GM18519 (cell line): Measurements from ENCODE around the gene PLPPR5.
"Not testable (repeated sequence)": the region's sequence is repeated elsewhere in the genome, so short reads cannot be mapped to it uniquely, and the experiment has no call there.

Source experiments
- ATAC-seq: cut with Tn5 transposase; IDR thresholded peaks from one replicate; pipeline ENCODE4 v1.9.1; 2021; ENCODE audit warnings: mild to moderate bottlenecking, moderate library complexity; ENCODE audit not compliant: unreplicated experiment, low FRiP score

The PLPPR5 gene

GRCh38 chr1:99004861-99005442 is at the start of gene PLPPR5:
Gene PLPPR5, minus strand, starts transcription at chr1:99004861. Its CDS starts 190 bp downstream, at chr1:99004671.
- no peak for ATAC-seq

- no peak for ATAC-seq
These were observed 47.1 kb upstream of the PLPPR5 start for GRCh38 chr1:99051611-99052283.

- ATAC-seq = no peak
These were observed 45.1 kb upstream of the PLPPR5 start for GRCh38 chr1:99049745-99050144.

GRCh38 chr1:99036746-99037145 is 32.1 kb upstream of the PLPPR5 start:
- not testable (repeated sequence) for ATAC-seq

GRCh38 chr1:99018313-99018712 is 13.7 kb upstream of the PLPPR5 start:
- ATAC-seq = no peak

GRCh38 chr1:99017655-99018054 is 13.0 kb upstream of the PLPPR5 start:
- ATAC-seq = no peak

GRCh38 chr1:99010679-99011078 is 6.0 kb upstream of the PLPPR5 start:
- ATAC-seq = no peak

GRCh38 chr1:99007366-99007765 is 2.7 kb upstream of the PLPPR5 start:
- no peak for ATAC-seq

GRCh38 chr1:99005537-99005942 is 879 bp upstream of the PLPPR5 start:
- no peak for ATAC-seq

- no peak for ATAC-seq
These were observed 304 bp downstream of the PLPPR5 start for GRCh38 chr1:99004254-99004860.

GRCh38 chr1:99003581-99004253 is 944 bp downstream of the PLPPR5 start:
- no peak for ATAC-seq

GRCh38 chr1:98992844-98993243 is 11.8 kb downstream of the PLPPR5 start:
- ATAC-seq = no peak

- ATAC-seq = peak; percentile 78
These were observed 13.3 kb downstream of the PLPPR5 start for GRCh38 chr1:98991127-98992012.

- ATAC-seq = no peak
These were observed 15.1 kb downstream of the PLPPR5 start for GRCh38 chr1:98989556-98989907.

GRCh38 chr1:98988904-98989555 is 15.6 kb downstream of the PLPPR5 start:
- ATAC-seq = no peak

GRCh38 chr1:98985687-98986086 is 19.0 kb downstream of the PLPPR5 start:
- ATAC-seq = no peak

- no peak for ATAC-seq
These were observed 22.6 kb downstream of the PLPPR5 start for GRCh38 chr1:98981917-98982513.

GRCh38 chr1:98979463-98979862 is 25.2 kb downstream of the PLPPR5 start:
- ATAC-seq = no peak

GRCh38 chr1:98975810-98976209 is 28.9 kb downstream of the PLPPR5 start:
- ATAC-seq = no peak

- ATAC-seq = no peak
These were observed 29.5 kb downstream of the PLPPR5 start for GRCh38 chr1:98975113-98975512.
